GM19025 (cell line): ENCODE measurements around the gene MRTFA.
"Not testable (repeated sequence)": the region's sequence is repeated elsewhere in the genome, so short reads cannot be mapped to it uniquely, and the experiment has no call there.

ENCODE experiments used
- ATAC-seq: cut with Tn5 transposase; IDR thresholded peaks from one replicate; pipeline ENCODE4 v1.9.1; 2021; ENCODE audit warnings: mild to moderate bottlenecking, low read depth, moderate library complexity; ENCODE audit not compliant: unreplicated experiment

Gene MRTFA

DNA sequence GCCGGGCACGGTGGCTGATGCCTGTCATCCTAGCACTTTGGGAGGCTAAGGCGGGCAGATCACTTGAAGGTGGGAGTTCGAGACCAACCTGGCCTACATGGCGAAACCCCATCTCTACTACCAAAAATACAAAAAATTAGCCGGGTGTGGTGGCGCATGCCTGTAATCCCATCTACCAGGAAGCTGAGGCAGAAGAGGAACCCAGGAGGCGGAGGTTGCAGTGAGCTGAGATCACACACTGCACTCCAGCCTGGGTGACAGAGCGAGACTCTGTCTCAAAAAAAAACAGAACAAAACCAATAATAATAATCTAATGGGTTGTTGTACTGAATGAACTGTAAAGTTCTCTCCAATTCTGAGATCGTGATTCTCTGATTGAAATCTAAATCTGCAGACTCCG, 258.1 kb downstream of the MRTFA start:
- ATAC-seq: not testable (repeated sequence)

DNA sequence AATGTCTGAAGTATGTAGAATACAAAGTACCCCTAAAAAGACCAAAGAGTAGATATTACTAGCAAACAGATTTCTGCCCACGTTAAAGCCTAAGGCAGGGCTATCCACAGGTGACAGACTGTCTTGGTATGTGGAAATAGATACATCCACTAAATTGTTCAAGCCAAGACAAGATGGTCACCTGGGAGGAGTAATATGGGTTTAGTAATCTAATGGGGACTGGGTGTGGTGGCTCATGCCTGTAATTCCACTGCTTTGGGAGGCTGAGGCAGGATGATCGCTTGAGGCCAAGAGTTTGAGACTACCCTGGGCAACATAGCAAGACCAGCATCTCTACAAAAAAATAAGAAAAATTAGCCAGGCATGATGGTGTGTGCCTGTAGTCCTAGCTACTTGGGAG, 258.6 kb downstream of the MRTFA start:
- no peak for ATAC-seq

DNA sequence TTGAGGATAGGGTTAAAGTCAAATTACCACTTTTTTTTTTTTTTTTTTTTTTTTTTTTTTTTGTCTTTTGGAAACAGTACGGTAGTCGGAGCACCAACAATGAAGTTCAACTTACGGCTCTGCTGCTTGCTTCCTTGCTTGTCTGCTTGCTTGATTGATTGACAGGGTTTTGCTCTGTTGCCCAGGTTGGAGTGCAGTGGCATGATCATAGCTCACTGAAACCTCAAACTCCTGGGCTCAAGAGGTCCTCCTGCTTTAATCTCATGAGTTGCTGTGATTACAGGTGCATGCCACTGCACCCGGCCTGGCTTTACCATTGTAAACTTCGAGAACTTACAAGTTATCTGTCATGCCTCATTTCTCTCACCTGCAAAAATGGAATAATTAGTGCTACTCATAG, 260.4 kb downstream of the MRTFA start:
- no peak for ATAC-seq

DNA sequence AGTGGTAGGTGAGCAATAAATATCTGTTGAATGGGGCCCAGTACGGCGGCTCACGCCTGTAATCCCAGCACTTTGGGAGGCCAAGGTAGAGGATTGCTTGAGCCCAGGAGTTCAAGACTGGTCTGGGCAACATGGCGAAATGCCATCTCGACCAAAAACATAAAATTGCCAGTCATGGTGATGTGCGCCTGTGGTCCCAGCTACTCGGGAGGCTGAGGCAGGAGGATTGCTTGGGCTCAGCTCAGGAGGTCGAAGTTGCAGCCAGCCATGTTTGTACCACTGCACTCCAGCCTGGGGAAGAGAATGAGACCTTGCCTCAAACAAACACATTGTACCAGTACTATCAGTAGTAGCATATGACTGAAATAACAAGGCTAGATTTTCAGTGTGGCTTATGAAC, 262.0 kb downstream of the MRTFA start:
- ATAC-seq: no peak

DNA sequence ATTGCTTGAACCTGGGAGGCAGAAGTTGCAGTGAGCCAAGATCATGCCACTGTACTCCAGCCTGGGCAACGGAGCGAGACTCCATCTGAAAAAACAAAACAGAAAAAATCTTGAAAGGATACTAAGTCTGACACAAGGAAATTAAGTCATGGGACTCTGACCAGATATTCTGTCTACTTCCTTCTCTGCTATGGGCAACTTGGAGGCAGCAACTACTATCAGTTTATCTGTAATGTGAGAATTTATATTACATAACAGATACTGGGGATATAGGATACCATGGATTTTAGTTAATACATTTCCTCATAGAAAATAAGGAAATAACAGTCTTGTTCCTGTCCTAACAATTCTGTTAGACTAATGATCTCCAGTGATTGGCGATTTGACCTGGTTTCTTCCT, 267.7 kb downstream of the MRTFA start:
- ATAC-seq: no peak

DNA sequence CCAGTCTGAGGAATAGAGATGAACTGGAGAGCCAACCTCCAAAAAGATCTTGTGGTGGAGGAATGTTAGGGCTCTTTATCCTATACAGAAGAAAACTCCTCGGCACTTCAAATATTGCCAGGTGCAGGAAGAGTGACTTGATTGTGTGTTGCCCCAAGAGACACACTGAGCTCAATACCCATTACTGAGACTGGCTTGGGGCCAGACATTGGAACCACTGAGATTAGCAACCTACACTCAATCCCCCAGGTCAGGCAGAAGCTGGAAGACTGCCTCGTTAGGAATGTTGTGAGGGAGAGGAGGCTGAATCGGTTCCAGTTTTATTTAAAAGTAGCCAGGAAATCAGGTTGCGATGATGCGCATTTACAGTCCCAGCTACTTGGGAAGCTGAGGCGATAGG, 268.5 kb downstream of the MRTFA start:
- no peak for ATAC-seq

DNA sequence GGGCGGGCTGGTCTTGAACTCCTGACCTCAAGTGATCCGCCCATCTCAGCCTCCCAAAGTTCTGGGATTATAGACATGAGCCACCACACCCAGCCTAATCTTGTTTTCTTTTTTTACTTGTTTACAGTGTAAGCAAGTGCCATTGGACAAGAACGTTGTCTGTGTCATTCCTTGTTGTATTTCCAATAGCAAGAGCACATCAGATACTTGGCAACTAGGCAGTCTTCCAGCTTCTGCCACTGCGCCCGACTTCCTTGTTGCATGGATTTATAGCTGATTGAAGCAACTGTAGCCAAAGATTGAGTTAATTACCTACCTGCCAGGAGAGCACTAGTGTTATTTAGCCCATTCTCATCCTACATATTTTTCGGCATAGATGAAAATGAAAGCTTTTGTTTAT, 269.2 kb downstream of the MRTFA start:
- no peak for ATAC-seq

DNA sequence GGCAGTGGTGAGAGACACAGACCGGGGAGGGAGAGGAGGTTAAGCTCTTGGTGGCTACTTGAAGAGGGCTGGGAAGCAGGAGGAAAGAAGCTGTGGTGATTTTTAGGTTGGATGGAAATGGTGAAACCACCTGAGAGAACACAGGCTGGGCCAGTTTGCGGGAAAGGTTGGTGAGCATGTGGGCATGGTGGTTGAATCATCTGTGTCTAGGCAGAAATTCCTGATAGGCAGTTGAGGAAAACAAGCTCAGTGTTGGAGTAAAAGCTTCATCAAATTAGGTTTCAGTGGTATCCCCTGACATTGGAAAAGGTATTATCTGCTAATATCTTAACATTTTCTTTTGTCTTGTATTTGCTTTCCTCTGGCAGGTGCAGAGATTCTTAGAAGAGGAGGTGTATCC, 270.5 kb downstream of the MRTFA start:
- no peak for ATAC-seq

DNA sequence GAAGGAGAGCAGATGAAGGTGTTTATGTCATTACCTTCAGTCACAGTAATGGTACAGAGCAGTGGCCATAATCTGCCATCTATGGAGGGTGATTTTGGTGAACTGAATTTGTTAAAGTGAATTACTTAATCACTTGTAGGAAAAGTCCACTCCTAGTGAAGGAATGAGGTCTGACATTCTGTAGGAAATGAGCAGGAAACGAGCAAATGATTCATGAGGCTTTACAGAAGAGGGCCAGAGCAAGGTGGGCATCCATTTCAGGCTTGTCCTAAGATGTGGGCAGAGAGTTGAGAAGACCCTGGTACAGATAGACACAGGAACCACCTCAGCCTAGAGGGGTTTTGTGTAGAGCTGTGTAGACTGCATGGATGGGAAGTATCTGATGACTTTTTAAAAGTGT, 272.1 kb downstream of the MRTFA start:
- no peak for ATAC-seq

DNA sequence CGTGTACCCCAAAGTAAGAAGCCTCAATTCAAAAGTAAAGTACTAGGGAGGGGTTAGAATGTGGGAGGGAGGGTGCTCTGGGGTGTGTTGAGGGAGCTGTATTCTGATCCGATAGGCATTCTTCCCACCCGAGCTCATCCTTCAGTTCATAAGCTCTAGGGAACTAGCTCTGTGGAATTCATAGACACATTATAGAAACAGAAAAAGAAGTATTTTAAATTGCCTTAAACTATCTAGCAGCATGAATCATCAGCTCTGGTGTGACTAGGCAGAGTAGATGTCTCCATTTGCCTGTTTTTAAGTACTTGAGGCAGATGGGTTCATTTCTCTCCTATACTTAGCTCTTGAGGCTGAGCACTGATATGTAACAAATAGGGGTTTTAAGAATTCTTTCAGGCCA, 273.5 kb downstream of the MRTFA start:
- no peak for ATAC-seq

DNA sequence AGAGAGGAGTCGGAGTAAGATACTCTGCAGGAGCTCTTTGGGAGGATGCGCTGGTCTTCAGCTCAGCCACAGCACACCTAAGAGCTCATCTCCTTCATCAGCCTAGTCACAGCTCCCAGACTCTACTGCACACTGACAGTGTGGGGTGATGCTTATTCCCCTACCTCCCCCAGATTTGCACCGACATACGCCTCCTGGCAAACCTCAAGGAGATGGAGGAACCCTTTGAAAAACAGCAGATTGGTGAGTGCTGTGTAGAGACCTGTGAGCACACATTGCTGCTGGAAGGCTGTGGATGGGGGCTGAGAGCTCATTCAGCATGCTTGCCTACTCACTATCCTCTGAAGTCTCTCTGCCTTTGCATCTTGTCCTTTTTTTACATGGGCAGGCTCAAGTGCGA, 275.4 kb downstream of the MRTFA start:
- ATAC-seq: no peak
